Measurements from ENCODE around the gene CHCHD3. TPM values are rescaled to one million over a fixed set of nuclear protein-coding genes. Genes with fewer than 3 reads are reported as not detected.

CHCHD3 gene
- total RNA-seq, 1 donor from 2014 or later, result 62.1 TPM

DNA sequence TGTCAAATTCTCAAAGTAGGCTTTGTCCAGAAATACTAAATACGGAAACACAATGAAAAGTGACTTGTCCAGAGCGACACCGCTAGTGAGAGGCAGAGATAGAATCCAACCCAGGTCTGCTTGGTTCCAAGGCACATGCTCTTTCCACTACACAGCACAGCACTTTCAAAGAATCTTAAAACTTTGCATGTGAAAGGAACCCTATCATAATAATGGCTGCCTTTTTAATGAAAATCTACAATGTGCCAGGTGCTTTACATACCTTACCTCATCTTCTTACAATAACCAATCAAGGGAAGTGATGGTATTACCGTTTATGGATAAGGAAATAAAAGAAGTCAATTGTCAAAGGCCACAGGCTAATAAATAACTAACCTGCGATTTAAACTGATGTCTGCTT is 2.6 kb downstream of the CHCHD3 start:
- Histone ChIP-seq H3K27me3 (ENCODE audit: control insufficient read depth, insufficient read depth, low read length) (no peaks in the 10 kb centered on the region), H3K36me3 (ENCODE audit: control insufficient read depth, insufficient read depth, low read length) (no peaks in the 10 kb centered on the region), H3K4me3 (ENCODE audit: low read depth, low read length) (no peak overlapping the region)
- TF ChIP-seq, protein P1, sequence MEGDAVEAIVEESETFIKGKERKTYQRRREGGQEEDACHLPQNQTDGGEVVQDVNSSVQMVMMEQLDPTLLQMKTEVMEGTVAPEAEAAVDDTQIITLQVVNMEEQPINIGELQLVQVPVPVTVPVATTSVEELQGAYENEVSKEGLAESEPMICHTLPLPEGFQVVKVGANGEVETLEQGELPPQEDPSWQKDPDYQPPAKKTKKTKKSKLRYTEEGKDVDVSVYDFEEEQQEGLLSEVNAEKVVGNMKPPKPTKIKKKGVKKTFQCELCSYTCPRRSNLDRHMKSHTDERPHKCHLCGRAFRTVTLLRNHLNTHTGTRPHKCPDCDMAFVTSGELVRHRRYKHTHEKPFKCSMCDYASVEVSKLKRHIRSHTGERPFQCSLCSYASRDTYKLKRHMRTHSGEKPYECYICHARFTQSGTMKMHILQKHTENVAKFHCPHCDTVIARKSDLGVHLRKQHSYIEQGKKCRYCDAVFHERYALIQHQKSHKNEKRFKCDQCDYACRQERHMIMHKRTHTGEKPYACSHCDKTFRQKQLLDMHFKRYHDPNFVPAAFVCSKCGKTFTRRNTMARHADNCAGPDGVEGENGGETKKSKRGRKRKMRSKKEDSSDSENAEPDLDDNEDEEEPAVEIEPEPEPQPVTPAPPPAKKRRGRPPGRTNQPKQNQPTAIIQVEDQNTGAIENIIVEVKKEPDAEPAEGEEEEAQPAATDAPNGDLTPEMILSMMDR (IDR thresholded peaks at IDR 0.05; ENCODE audit: insufficient read depth, low read length, severe bottlenecking), result no peak
- DNase-seq (ENCODE audit: low read depth) (no peak), FAIRE-seq (no peak)

DNA sequence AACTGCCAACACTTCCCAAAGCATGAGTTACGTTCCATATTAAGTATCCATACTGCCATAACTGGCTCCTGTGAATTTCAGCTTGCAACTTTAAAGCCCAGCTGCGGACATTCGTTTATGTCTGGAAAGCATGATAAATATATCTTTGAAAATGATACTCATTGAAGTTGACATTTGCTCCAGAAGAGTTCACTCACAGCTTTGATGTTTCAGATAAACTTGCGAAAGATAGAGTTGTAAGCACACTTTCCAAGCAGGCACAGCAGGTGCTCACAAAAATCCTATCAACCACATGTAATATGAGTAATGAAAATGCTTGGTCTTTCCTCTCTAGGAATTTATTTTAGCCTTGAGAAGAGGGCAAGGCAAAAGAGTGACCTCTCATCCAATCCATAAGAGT is 4.5 kb downstream of the CHCHD3 start:
- TF ChIP-seq, protein P1 (IDR thresholded peaks at IDR 0.05; ENCODE audit: insufficient read depth, low read length, severe bottlenecking), result no peak
- FAIRE-seq, result no peak

DNA sequence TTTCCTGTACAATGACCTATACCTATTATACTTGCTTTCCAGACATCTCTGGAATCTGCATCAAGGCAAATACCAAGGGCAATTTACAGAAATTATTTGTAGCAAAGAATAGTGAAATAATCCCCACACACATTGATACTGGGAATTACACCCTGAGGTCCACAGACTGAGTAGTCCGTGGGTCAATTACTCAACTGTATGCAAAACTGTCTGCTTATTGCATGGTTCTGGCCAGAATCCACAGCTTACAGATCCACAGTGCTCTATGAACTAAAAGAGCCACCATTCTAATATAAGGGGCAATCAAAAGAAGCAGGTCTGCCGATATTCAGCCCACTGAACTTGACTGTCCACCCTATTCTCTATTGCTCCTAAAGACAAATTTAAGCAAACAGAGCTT is 5.7 kb downstream of the CHCHD3 start:
- no peak for DNase-seq (ENCODE audit: low read depth)
- no peaks in the 10 kb centered on the region for H3K36me3 ChIP-seq (ENCODE audit: control insufficient read depth, insufficient read depth, low read length)
- H3K4me3 ChIP-seq (ENCODE audit: low read depth, low read length), result no peak overlapping the region
- TF ChIP-seq, protein P1 (IDR thresholded peaks at IDR 0.05; ENCODE audit: insufficient read depth, low read length, severe bottlenecking), result no peak
- no peak for FAIRE-seq
- H3K27me3 ChIP-seq (ENCODE audit: control insufficient read depth, insufficient read depth, low read length), result no peaks in the 10 kb centered on the region

More for the DNA sequence above, 4.5 kb downstream of the CHCHD3 start:
- Histone ChIP-seq H3K27me3 (ENCODE audit: control insufficient read depth, insufficient read depth, low read length) (no peaks in the 10 kb centered on the region), H3K4me3 (ENCODE audit: low read depth, low read length) (no peak overlapping the region), H3K36me3 (ENCODE audit: control insufficient read depth, insufficient read depth, low read length) (no peaks in the 10 kb centered on the region)
- no peak for DNase-seq (ENCODE audit: low read depth)

DNA sequence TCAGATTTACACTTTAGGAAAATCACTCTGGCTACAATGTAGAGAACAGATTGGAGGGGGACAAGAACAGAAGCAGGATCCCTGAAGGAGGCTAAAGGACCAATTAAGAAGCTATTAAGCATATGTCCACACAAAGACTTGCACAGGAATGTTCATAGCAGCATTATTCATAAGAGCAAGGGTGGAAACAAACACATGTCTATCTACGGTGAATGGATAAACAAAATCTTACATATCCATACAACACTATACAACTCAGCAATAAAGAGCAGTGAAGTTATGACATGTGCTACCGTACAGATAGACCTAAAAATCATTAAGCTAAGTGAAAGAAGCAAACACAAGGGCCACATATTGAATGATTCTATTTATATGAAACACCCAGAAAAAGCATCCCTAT is 10.4 kb downstream of the CHCHD3 start:
- TF ChIP-seq, protein P1 (IDR thresholded peaks at IDR 0.05; ENCODE audit: insufficient read depth, low read length, severe bottlenecking), result no peak
- Histone ChIP-seq H3K4me3 (ENCODE audit: low read depth, low read length) (no peak overlapping the region), H3K27me3 (ENCODE audit: control insufficient read depth, insufficient read depth, low read length) (no peaks in the 10 kb centered on the region), H3K36me3 (ENCODE audit: control insufficient read depth, insufficient read depth, low read length) (peaks cover 3% of the 10 kb centered on the region)
- peak; percentile 7 for FAIRE-seq
- no peak for DNase-seq (ENCODE audit: low read depth)

DNA sequence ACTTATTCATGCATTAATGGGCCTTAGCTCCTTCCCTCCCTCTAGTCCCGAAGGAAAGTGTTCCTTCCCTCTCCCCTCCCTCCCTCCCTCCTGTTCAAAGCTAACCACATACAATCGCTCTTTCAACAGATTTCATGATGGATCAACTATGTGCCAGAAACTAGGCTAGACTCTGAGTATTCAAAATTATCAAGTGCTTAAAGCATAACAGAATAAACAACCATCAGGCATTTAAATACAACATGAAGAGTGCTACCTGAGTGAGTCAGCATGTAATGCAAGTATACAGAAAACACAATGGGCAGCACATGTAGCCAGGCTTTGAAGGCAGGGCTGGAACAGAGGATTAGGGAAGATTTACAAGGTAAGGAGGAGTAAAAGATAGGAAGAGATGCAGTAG is 11.3 kb downstream of the CHCHD3 start:
- FAIRE-seq, result no peak
- TF ChIP-seq, protein P1 (IDR thresholded peaks at IDR 0.05; ENCODE audit: insufficient read depth, low read length, severe bottlenecking), result no peak

DNA sequence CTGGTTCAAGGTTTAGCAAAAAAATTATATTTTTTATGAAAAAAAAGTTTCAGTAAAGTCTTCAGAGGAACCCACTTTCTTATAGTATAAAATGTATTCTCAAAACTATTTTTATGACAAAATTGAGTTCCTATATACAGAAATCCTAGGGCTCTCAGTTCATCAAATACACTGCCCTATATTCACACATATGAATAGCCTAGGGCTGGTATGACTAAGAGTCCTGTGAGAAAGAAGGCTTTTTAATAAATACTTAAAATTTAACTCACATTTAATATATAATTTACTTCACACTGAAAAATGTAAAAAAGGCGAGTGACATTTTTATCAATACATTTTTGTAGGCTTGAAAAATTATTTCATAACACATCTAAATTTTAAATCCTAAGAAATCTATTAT is 16.6 kb downstream of the CHCHD3 start:
- FAIRE-seq, result no peak
- H3K36me3 ChIP-seq (ENCODE audit: control insufficient read depth, insufficient read depth, low read length), result peaks cover 3% of the 10 kb centered on the region
- H3K27me3 ChIP-seq (ENCODE audit: control insufficient read depth, insufficient read depth, low read length), result no peaks in the 10 kb centered on the region
- TF ChIP-seq, protein P1 (IDR thresholded peaks at IDR 0.05; ENCODE audit: insufficient read depth, low read length, severe bottlenecking), result no peak
- H3K4me3 ChIP-seq (ENCODE audit: low read depth, low read length), result no peak overlapping the region
- no peak for DNase-seq (ENCODE audit: low read depth)

More for the DNA sequence above, 11.3 kb downstream of the CHCHD3 start:
- no peak overlapping the region for H3K4me3 ChIP-seq (ENCODE audit: low read depth, low read length)
- peaks cover 3% of the 10 kb centered on the region for H3K36me3 ChIP-seq (ENCODE audit: control insufficient read depth, insufficient read depth, low read length)
- DNase-seq (ENCODE audit: low read depth), result peak; percentile 25
- no peaks in the 10 kb centered on the region for H3K27me3 ChIP-seq (ENCODE audit: control insufficient read depth, insufficient read depth, low read length)

Data from bronchial epithelial cell (primary cell).